HepG2 (cell line): ENCODE results near the gene GDNF. TPM values are rescaled to one million over a fixed set of nuclear protein-coding genes. Genes with fewer than 3 reads are reported as not detected.

Experiments used
- CCAR2 ChIP-seq: fragments of 200-400 bp; formaldehyde crosslinking; optimal IDR thresholded peaks from 2 replicates; pipeline ENCODE3; 2018; ENCODE audit warnings: low read depth, mild to moderate bottlenecking, low read length, moderate library complexity
- IKZF4 ChIP-seq: sonication (generic); formaldehyde crosslinking; IDR thresholded peaks from 2 replicates; pipeline ENCODE4 v1.5.1; 2020; ENCODE audit warnings: borderline replicate concordance, mild to moderate bottlenecking, low read depth, missing genetic modification reagents; ENCODE audit errors: not compliant biosample characterization
- IRX3 ChIP-seq: sonication (generic); formaldehyde crosslinking; IDR thresholded peaks from 2 replicates; pipeline ENCODE4 v1.8.1; 2023; ENCODE audit warnings: mild to moderate bottlenecking, low read depth, missing genetic modification reagents, borderline replicate concordance
- KDM3A ChIP-seq: IDR thresholded peaks from 2 replicates; pipeline ENCODE4 v1.6.1; 2018; ENCODE audit warnings: low read depth, missing compliant biosample characterization
- KDM5A ChIP-seq: fragments of 200-600 bp; sonication (generic); IDR thresholded peaks from 2 replicates; pipeline ENCODE4 v1.7.0; 2018; ENCODE audit warnings: antibody characterized with exemption, mild to moderate bottlenecking, low read length, borderline replicate concordance
- PBX2 ChIP-seq: IDR thresholded peaks from 2 replicates; pipeline ENCODE4 v1.6.1; 2016; ENCODE audit warnings: control low read depth
- REL ChIP-seq: sonication (generic); formaldehyde crosslinking; conservative IDR thresholded peaks from 2 replicates; pipeline ENCODE4 v1.8.0; 2022; ENCODE audit warnings: mild to moderate bottlenecking, missing genetic modification reagents, moderate library complexity
- SAP130 ChIP-seq: IDR thresholded peaks from 2 replicates; pipeline ENCODE4 v1.6.1; 2016; ENCODE audit warnings: low read depth
- TAF15 ChIP-seq: fragments of 200-400 bp; formaldehyde crosslinking; IDR thresholded peaks from one replicate; pipeline ENCODE4 v1.6.1; 2018; ENCODE audit warnings: mild to moderate bottlenecking, low read depth, low read length; ENCODE audit not compliant: poor library complexity, severe bottlenecking
- ZBTB10 ChIP-seq: sonication (generic); formaldehyde crosslinking; IDR thresholded peaks from 2 replicates; pipeline ENCODE4 v1.4.0; 2020; ENCODE audit warnings: missing genetic modification reagents, borderline replicate concordance
- ZNF33A ChIP-seq: sonication (generic); formaldehyde crosslinking; IDR thresholded peaks from 2 replicates; pipeline ENCODE4 v1.5.1; 2020; ENCODE audit warnings: missing genetic modification reagents, mild to moderate bottlenecking, moderate library complexity, borderline replicate concordance
- ZNF367 ChIP-seq: sonication (generic); formaldehyde crosslinking; IDR thresholded peaks from 2 replicates; pipeline ENCODE4 v1.4.0; 2020; ENCODE audit warnings: missing genetic modification reagents, borderline replicate concordance
- ZNF432 ChIP-seq: sonication (generic); formaldehyde crosslinking; IDR thresholded peaks from 2 replicates; pipeline ENCODE4 v1.5.0; 2020; ENCODE audit warnings: missing genetic modification reagents, mild to moderate bottlenecking, borderline replicate concordance
- ZNF550 ChIP-seq: sonication (generic); formaldehyde crosslinking; IDR thresholded peaks from 2 replicates; pipeline ENCODE4 v1.4.0; 2020; ENCODE audit warnings: mild to moderate bottlenecking, missing genetic modification reagents, borderline replicate concordance
- ZNF704 ChIP-seq: sonication (generic); formaldehyde crosslinking; IDR thresholded peaks from 2 replicates; pipeline ENCODE4 v1.8.1; 2023; ENCODE audit warnings: mild to moderate bottlenecking, inconsistent platforms, moderate library complexity, missing genetic modification reagents, borderline replicate concordance
- ZNF768 ChIP-seq: sonication (generic); formaldehyde crosslinking; IDR thresholded peaks from 2 replicates; pipeline ENCODE4 v1.4.0; 2020; ENCODE audit warnings: missing genetic modification reagents
- ZNF772 ChIP-seq: sonication (generic); formaldehyde crosslinking; IDR thresholded peaks from 2 replicates; pipeline ENCODE4 v1.5.0; 2020; ENCODE audit warnings: mild to moderate bottlenecking, missing genetic modification reagents
- ZNF773 ChIP-seq: sonication (generic); formaldehyde crosslinking; IDR thresholded peaks from 2 replicates; pipeline ENCODE4 v1.4.0; 2020; ENCODE audit warnings: missing genetic modification reagents, borderline replicate concordance
- ZSCAN22 ChIP-seq: sonication (generic); formaldehyde crosslinking; IDR thresholded peaks from 2 replicates; pipeline ENCODE4 v1.4.0; 2020; ENCODE audit warnings: mild to moderate bottlenecking, missing genetic modification reagents
- polyA plus RNA-seq, 8 experiments: library from polyadenylated mRNA; depleted of rRNA in 3 of 8; stranded (reverse) in 7 of 8; unstranded in 1 of 8; fragments of >200 nt; fragmentation: Illumina TruSeq in 4 of 8; extraction: Trizol in 4 of 8; gene quantifications; 2 replicates each; pipeline versions ENCODE4 v1.2.1 to v1.2.3, GENCODE V29; 2011 to 2016; ENCODE audit warnings: low read depth in 4 of 8, missing spikeins in 1 of 8, mixed read lengths in 1 of 8; ENCODE audit not compliant: insufficient read depth in 1 of 8
- total RNA-seq, 5 experiments: library from RNA; depleted of rRNA; stranded (reverse); fragments of >200 nt; fragmentation: Illumina TruSeq; extraction: Trizol; gene quantifications; 2 replicates each; pipeline ENCODE4 v1.2.3, GENCODE V29; 2016; ENCODE audit warnings: low read depth in 1 of 5
- TF ChIP-seq, protein P1 (sequence below): sonication (generic); formaldehyde crosslinking; conservative IDR thresholded peaks from 2 replicates; pipeline ENCODE4 v1.8.0; 2022; ENCODE audit warnings: missing genetic modification reagents
- TF ChIP-seq, protein P2 (sequence below): IDR thresholded peaks from 2 replicates; pipeline ENCODE4 v1.6.1; 2012; ENCODE audit warnings: inconsistent platforms

GDNF gene
- total and polyA plus RNA-seq, 2 of the 13 experiments (the other 11 are each of a cell fraction or from before 2014, with no cell fraction given), result 0.24 to 0.46 TPM

DNA sequence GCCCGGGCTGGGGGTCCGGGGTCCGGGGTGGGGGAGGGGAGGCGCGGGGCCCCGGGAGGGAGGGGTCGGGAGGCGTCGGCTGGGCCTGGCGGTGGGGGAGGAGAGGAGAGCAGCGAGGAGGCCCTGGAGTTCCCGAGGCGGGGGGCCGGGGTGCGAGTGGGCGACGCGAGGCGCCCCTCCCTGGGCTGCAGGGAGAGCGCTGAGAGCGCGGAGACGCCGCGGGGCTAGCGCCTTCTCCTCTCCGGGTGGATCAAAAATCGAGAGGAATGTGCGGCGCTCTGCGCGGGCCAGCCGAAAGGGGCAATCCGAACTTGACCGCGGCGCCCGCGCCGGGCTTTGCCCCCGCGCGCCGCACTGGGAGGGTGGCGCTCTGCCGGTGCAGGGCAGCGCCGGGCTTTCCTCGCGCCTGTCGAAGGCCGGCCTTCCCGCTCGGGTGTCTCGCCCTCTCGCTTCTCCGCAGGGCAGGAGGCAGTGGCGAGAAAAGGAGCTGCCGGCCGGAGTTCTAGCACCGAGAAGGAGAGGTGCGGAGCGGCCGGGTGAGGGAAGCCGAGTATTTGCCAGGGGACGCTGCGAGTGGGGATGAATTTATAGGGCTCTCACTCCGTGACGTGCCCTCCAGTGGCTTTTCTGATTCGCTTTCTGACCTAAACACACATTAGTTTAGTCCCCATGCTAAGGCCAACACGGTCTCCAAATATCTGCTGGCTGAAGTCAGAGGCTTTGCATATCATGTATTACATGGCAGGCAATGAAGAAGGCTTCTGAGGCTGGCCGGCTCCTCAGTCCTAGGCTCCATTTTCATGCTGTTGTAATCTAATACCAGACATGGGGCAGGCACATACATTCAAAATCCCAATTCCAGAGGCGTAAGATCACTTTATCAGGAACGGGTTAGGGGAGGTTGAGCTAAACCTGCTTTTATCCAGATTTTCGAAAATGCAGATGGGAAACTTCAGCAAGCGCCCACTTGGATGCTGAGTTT, 503 bp upstream of the GDNF start (continued):
- TF ChIP-seq ZNF768 (peak; percentile 66; the same call in 1 of the 2 replicates), KDM5A (no peak), CCAR2 (no peak), ZNF367 (CRISPR knock-in tag) (peak; percentile 45; the same call in 1 of the 2 replicates), SAP130 (CRISPR knock-in tag) (no peak), ZNF432 (CRISPR knock-in tag) (no peak), KDM3A (no peak), TAF15 (no peak), ZSCAN22 (CRISPR knock-in tag) (no peak), IKZF4 (CRISPR knock-in tag) (peak; percentile 76), REL (CRISPR knock-in tag) (no peak), ZNF773 (CRISPR knock-in tag) (peak; percentile 60; the same call in 1 of the 2 replicates), ZNF772 (peak; percentile 33; the same call in 1 of the 2 replicates), ZBTB10 (CRISPR knock-in tag) (0 out of 2 replicates have a peak, but pooled peaks have one; percentile 34), ZNF550 (CRISPR knock-in tag) (no peak), ZNF704 (CRISPR knock-in tag) (peak; percentile 89), IRX3 (CRISPR knock-in tag) (no peak), PBX2 (CRISPR knock-in tag) (no peak), ZNF33A (CRISPR knock-in tag) (0 out of 2 replicates have a peak, but pooled peaks have one; percentile 18)
- TF ChIP-seq, protein P1, sequence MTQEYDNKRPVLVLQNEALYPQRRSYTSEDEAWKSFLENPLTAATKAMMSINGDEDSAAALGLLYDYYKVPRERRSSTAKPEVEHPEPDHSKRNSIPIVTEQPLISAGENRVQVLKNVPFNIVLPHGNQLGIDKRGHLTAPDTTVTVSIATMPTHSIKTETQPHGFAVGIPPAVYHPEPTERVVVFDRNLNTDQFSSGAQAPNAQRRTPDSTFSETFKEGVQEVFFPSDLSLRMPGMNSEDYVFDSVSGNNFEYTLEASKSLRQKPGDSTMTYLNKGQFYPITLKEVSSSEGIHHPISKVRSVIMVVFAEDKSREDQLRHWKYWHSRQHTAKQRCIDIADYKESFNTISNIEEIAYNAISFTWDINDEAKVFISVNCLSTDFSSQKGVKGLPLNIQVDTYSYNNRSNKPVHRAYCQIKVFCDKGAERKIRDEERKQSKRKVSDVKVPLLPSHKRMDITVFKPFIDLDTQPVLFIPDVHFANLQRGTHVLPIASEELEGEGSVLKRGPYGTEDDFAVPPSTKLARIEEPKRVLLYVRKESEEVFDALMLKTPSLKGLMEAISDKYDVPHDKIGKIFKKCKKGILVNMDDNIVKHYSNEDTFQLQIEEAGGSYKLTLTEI, result no peak
- TF ChIP-seq, protein P2, sequence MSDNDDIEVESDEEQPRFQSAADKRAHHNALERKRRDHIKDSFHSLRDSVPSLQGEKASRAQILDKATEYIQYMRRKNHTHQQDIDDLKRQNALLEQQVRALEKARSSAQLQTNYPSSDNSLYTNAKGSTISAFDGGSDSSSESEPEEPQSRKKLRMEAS, result peak; percentile 70
